NT2/D1 (cell line): ENCODE measurements around the gene KIF5B.

Source experiments
- DNase-seq: peaks from one replicate; pipeline ENCODE4 v3.0.0-alpha.2; 2011; ENCODE audit warnings: low read depth, low spot score
- H3K27me3 ChIP-seq: 2 replicates; pipeline ENCODE4 v1.6.0; 2011; ENCODE audit warnings: mild to moderate bottlenecking; ENCODE audit not compliant: insufficient read length, insufficient read depth
- H3K36me3 ChIP-seq: 2 replicates; pipeline ENCODE4 v1.6.1; 2011; ENCODE audit warnings: mild to moderate bottlenecking, low read length, mixed read lengths; ENCODE audit not compliant: insufficient read depth, insufficient read length
- H3K4me1 ChIP-seq: 2 replicates; pipeline ENCODE4 v1.5.1; 2011; ENCODE audit not compliant: insufficient read depth, insufficient read length
- H3K4me3 ChIP-seq: 2 replicates; pipeline ENCODE4 v1.5.1; 2011; ENCODE audit warnings: low read depth; ENCODE audit not compliant: insufficient read length
- H3K9ac ChIP-seq: 2 replicates; pipeline ENCODE4 v1.6.0; 2011; ENCODE audit warnings: low read depth; ENCODE audit not compliant: insufficient read length
- H3K9me3 ChIP-seq: 2 replicates; pipeline ENCODE4 v1.5.1; 2011; ENCODE audit warnings: mild to moderate bottlenecking, low read length; ENCODE audit not compliant: insufficient read depth
- SUZ12 ChIP-seq: IDR thresholded peaks from 2 replicates; pipeline ENCODE4 v1.6.1; 2011; ENCODE audit not compliant: insufficient read length, insufficient read depth; ENCODE audit errors: extremely low read depth
- YY1 ChIP-seq: IDR thresholded peaks from 2 replicates; pipeline ENCODE4 v1.6.1; 2011; ENCODE audit not compliant: insufficient read length, insufficient read depth
- ZNF274 ChIP-seq: IDR thresholded peaks from 2 replicates; pipeline ENCODE4 v1.6.1; 2011; ENCODE audit warnings: mild to moderate bottlenecking, low read depth, low read length

KIF5B gene

DNA sequence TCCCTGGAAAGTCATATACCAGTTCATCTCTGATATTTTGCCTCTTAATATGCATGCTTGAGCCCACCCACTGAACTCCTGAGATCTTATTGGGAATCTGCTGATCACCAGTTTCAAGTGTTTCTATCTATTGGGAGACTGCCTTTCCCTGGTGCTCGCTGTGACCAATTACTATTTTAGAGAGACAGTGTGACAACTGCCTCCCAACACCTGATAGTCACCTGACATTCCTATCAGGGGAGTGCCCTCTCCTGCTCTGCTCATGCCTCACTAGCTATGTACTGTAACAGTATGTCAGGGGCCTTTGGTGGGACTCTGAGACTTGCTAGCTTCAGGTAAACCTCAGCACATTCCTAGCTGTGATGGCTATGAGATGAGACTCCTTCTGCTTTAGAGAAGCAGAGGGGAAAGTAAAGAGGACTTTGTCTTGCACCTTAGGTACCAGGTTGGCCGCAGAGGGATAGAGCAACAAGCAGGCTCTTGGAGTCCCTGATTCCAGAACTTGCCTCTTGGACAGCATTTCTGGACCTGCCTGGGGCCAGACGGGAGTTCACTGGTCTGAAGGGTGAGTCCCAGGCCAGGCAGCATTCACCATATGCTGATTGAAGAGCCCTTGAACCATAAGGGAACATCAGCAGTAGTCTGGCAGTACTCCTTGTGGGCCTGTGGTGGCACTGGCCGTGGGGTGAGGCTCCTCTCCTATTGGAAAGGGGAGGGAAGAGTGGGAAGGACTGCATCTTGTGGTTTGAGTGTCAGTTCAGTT is 93.2 kb downstream of the KIF5B start:
- TF ChIP-seq ZNF274 (no peak), SUZ12 (no peak)
- Histone ChIP-seq H3K4me1 (no peaks in the 10 kb centered on the region), H3K9me3 (no peaks in the 10 kb centered on the region), H3K36me3 (no peaks in the 10 kb centered on the region), H3K4me3 (no peak overlapping the region), H3K9ac (no peak overlapping the region), H3K27me3 (no peaks in the 10 kb centered on the region)
- no peak for DNase-seq

DNA sequence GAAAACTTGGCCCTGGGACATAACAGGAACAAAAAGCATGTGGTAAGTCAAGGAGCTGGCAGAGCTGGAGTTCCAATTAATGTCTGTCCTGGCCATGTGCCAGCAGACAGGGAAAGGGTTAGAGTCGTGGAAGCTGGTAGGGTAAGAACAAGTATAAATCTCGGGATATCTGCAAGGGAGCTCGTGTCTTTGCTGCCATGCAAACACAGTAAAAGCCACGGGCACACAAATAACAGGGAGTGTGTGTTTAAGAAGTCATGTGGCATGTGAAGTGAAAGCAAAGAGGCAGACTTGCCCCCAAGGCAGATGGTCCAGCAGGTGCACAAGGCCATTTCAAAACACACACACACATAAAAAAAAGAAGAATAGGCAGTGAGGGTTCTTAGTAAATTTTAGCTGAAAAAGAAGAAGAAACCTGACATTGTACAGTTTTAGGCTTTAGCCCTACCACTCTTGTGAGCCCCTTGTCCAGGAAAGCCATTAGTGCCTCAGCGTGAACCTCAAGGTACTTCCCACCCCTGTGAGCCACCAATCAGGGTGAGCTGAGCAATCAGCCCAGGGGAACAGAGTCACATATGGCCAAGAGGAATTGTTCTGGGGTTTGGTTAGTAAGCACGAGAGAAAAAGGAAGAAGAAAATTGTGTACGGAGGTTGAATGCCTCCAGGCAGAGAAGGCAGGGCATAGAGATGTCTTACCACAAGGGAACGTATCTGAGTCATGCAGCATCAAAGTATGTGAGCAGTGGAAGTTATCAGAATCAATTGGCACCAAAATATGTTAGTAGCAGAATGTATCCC is 94.7 kb downstream of the KIF5B start:
- Histone ChIP-seq H3K4me3 (no peak overlapping the region), H3K36me3 (no peaks in the 10 kb centered on the region), H3K9ac (no peak overlapping the region), H3K27me3 (no peaks in the 10 kb centered on the region), H3K4me1 (no peaks in the 10 kb centered on the region), H3K9me3 (no peaks in the 10 kb centered on the region)
- TF ChIP-seq YY1, result no peak
- no peak for TF ChIP-seq SUZ12
- TF ChIP-seq ZNF274, result no peak
- DNase-seq, result no peak

DNA sequence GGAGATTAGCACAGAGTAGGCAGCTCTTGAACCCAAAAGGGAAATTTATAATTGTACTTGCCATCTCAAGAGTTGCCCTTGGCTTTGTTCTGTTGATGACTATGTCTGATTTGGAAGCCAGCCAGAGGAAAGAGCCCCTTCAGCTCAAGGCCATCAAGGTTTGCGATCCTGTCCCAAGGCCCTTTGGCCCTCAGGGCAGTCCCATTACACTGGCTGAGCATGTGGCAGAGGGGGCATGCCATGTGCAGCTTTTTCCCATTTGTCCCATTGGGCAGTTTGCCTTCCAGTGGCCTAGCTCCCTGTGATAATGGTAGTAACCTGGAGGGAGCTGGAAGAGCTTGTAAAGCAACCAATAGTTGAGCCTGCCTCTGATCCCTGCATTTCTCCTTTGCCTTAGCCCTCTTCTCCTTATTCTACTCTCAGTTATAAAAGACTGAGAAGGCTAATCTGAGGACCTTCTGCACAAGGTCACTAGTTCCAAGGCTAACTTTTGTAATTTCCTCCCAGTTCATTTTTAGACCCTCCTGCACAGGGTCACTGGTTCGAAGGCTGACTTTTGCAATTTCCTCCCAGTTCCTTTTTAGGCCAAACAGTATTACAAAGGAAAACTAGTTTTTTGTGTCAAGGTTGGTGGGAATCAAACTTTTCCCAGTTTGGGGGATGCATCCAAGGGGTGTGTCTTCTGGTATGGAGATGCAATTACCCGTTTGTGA is 96.6 kb downstream of the KIF5B start:
- no peak for DNase-seq
- Histone ChIP-seq H3K4me1 (no peaks in the 10 kb centered on the region), H3K4me3 (no peak overlapping the region), H3K27me3 (no peaks in the 10 kb centered on the region), H3K9me3 (peaks cover 8% of the 10 kb centered on the region; the same call in 1 of the 2 replicates), H3K9ac (no peak overlapping the region), H3K36me3 (no peaks in the 10 kb centered on the region)
- TF ChIP-seq SUZ12, result no peak
- TF ChIP-seq YY1, result no peak
- TF ChIP-seq ZNF274, result no peak
